Measurements from ENCODE around the gene FAAP20. TPM values are rescaled to one million over a fixed set of nuclear protein-coding genes. Genes with fewer than 3 reads are reported as not detected.

The FAAP20 gene
- total and polyA plus RNA-seq, 2 of the 8 experiments (the other 6 are each of a cell fraction or from before 2014, with no cell fraction given), result 58.4 to 99.8 TPM

DNA sequence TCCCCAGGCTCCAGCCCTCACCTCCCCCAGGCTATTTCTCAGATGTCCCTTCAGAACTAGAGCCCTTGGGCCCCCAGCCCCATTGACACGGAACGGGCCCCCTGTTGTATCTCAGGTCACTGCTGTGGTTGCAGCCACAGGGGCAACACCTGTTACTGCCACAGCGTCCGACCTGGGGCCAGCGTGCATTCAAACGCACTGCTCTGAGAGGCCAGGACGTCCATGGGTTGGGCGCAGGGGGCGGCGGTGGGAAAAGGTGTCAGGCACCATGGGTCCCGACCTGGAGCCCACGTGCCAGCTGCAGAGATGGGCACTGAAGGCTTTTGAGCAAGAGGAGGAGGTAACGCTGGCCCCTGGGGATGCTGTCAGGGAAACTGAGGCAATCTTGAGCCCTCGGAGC is 13.3 kb downstream of the FAAP20 start:
- no peak overlapping the region for H4K8ac ChIP-seq (ENCODE audit: extremely low read depth, insufficient read depth, low read length)
- no peak overlapping the region for H3K9ac ChIP-seq (replicated peaks in 1 of 4; ENCODE audit: extremely low read depth in 1 of 4, low read depth in 3 of 4, low read length in 3 of 4)
- H2BK12ac ChIP-seq (ENCODE audit: low read depth, low read length), result no peak overlapping the region
- H3K23me2 ChIP-seq (ENCODE audit: low read depth, low read length), result peaks cover 2% of the 10 kb centered on the region; the same call in 1 of the 2 replicates
- H3K27me3 ChIP-seq (replicated peaks in 1 of 4; ENCODE audit: control insufficient read depth in 3 of 4, extremely low read depth in 1 of 4, insufficient read depth in 3 of 4, low read length in 3 of 4), result no peaks in the 10 kb centered on the region
- CTCF ChIA-PET (ENCODE audit: partially characterized antibody), result no interaction called here
- H2BK5ac ChIP-seq (ENCODE audit: low read depth, low read length), result no peak overlapping the region
- no peak overlapping the region for H2BK20ac ChIP-seq (ENCODE audit: low read length)
- H3K79me1 ChIP-seq (ENCODE audit: low read depth, low read length), result no peaks in the 10 kb centered on the region
- no peak overlapping the region for H3K4ac ChIP-seq (replicated peaks; ENCODE audit: insufficient read length, low read depth, low read length)
- DNase-seq (ENCODE audit: low read depth in 1 of 2, low spot score in 2 of 2) (no peak), FAIRE-seq (no peak)
- peaks cover 0 to 13% (median 9%) of the 10 kb centered on the region in 4 experiments; a peak in 5 of 8 replicates for H3K36me3 ChIP-seq (ENCODE audit: control insufficient read depth in 2 of 4, insufficient read depth in 4 of 4, low read length in 3 of 4)
- H3K9me3 ChIP-seq (ENCODE audit: insufficient read depth in 2 of 2, low read depth in 1 of 2, low read length in 1 of 2), result no peaks in the 10 kb centered on the region
- TF ChIP-seq ASH2L (IDR thresholded peaks at IDR 0.05; ENCODE audit: low read length), result no peak
- TF ChIP-seq, protein P1, sequence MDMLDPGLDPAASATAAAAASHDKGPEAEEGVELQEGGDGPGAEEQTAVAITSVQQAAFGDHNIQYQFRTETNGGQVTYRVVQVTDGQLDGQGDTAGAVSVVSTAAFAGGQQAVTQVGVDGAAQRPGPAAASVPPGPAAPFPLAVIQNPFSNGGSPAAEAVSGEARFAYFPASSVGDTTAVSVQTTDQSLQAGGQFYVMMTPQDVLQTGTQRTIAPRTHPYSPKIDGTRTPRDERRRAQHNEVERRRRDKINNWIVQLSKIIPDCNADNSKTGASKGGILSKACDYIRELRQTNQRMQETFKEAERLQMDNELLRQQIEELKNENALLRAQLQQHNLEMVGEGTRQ (IDR thresholded peaks at IDR 0.05; ENCODE audit: low read length), result no peak
- TF ChIP-seq, protein P2, sequence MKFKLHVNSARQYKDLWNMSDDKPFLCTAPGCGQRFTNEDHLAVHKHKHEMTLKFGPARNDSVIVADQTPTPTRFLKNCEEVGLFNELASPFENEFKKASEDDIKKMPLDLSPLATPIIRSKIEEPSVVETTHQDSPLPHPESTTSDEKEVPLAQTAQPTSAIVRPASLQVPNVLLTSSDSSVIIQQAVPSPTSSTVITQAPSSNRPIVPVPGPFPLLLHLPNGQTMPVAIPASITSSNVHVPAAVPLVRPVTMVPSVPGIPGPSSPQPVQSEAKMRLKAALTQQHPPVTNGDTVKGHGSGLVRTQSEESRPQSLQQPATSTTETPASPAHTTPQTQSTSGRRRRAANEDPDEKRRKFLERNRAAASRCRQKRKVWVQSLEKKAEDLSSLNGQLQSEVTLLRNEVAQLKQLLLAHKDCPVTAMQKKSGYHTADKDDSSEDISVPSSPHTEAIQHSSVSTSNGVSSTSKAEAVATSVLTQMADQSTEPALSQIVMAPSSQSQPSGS (IDR thresholded peaks at IDR 0.05; ENCODE audit: low read length), result no peak
- TF ChIP-seq GTF2F1 (IDR thresholded peaks at IDR 0.05; ENCODE audit: borderline replicate concordance, low read depth, low read length), result no peak
- no peak for TF ChIP-seq RBBP5 (IDR thresholded peaks at IDR 0.05; ENCODE audit: borderline replicate concordance, low read depth, low read length)
- TF ChIP-seq SIRT6 (IDR thresholded peaks at IDR 0.05; ENCODE audit: low read length), result no peak
- TF ChIP-seq JUND (IDR thresholded peaks at IDR 0.05; ENCODE audit: low read length), result no peak
- no peak overlapping the region for H3K56ac ChIP-seq (replicated peaks; ENCODE audit: insufficient read length, low read depth, low read length)
- H3K4me1 ChIP-seq (replicated peaks in 1 of 4; ENCODE audit: control insufficient read depth in 3 of 4, insufficient read depth in 4 of 4, low read length in 3 of 4), result no peaks in the 10 kb centered on the region; a peak in 1 of 7 replicates
- H3K23ac ChIP-seq (ENCODE audit: insufficient read length), result no peak overlapping the region
- H4K20me1 ChIP-seq (replicated peaks in 1 of 2; ENCODE audit: control insufficient read depth in 1 of 2, insufficient read depth in 2 of 2, low read length in 2 of 2), result peaks cover 0 to 10% of the 10 kb centered on the region in 2 experiments
- H2AK5ac ChIP-seq (ENCODE audit: low read depth, low read length), result no peak overlapping the region
- no peaks in the 10 kb centered on the region for H3K79me2 ChIP-seq (ENCODE audit: control insufficient read depth in 1 of 2, insufficient read depth in 2 of 2, low read length in 2 of 2)
- POLR2A ChIA-PET (ENCODE audit: partially characterized antibody), result interaction anchor here (1.4 kb wide), 1 partner anchor 22 kb away, joined by 4 read pairs; no protein-coding TSS in a partner anchor
- no peak overlapping the region for H3K4me2 ChIP-seq (ENCODE audit: insufficient read depth in 1 of 2, low read depth in 2 of 2, low read length in 2 of 2)
- H4K91ac ChIP-seq (replicated peaks; ENCODE audit: insufficient read length, low read length), result no peak overlapping the region
- no peak overlapping the region for H3K27ac ChIP-seq (ENCODE audit: low read depth, low read length)
- H2BK15ac ChIP-seq (ENCODE audit: low read length), result no peak overlapping the region
- H3K14ac ChIP-seq (ENCODE audit: insufficient read length), result no peak overlapping the region
- no peak overlapping the region for H2BK120ac ChIP-seq (replicated peaks; ENCODE audit: low read depth, low read length)
- WGBS, 2 experiments (ENCODE audit: extremely low coverage in 1 of 2, insufficient coverage in 1 of 2, insufficient read length in 1 of 2, insufficient replicate concordance in 2 of 2, low coverage in 1 of 2, low lambda C conversion rate in 2 of 2, missing lambda C conversion rate in 1 of 2), result 95% methylated on average over 10 of the region's 14 CpGs; no CpG with 5 or more reads in 1 of the 2 experiments
- no peak overlapping the region for H3K4me3 ChIP-seq (ENCODE audit: extremely low read depth in 1 of 4, insufficient read depth in 2 of 4, low read depth in 3 of 4, low read length in 4 of 4)
- no peak overlapping the region for H3K18ac ChIP-seq (ENCODE audit: extremely low read depth, low read length)
- no peak overlapping the region for H2AFZ ChIP-seq (ENCODE audit: low read length)
- no peak overlapping the region for H4K5ac ChIP-seq (ENCODE audit: insufficient read length, low read depth, low read length)

Measured in H1 (cell line).